ENCODE measurements around the gene EML4. TPM values are rescaled to one million over a fixed set of nuclear protein-coding genes. Genes with fewer than 3 reads are reported as not detected.

EML4 gene
- total and polyA plus RNA-seq, 9 of the 15 experiments (the other 6 are each of a cell fraction or from before 2014, with no cell fraction given): 14.7 to 48.3 (median 36.5) TPM

- no peak overlapping the region for H3K27ac ChIP-seq (ENCODE audit: extremely low read depth, low read depth, low read length)
- TF ChIP-seq MCM2 (IDR thresholded peaks at IDR 0.05; ENCODE audit: low read depth) (no peak), USF1 (CRISPR knock-in tag; IDR thresholded peaks at IDR 0.05) (no peak), HES1 (IDR thresholded peaks at IDR 0.05; ENCODE audit: low read depth) (no peak), ATF6 (CRISPR knock-in tag; IDR thresholded peaks at IDR 0.05) (no peak), ZKSCAN8 (CRISPR knock-in tag; IDR thresholded peaks at IDR 0.05) (no peak), PHB2 (IDR thresholded peaks at IDR 0.05; ENCODE audit: low read depth) (no peak)
- intact Hi-C loops (cut with micrococcal nuclease) (no loop called here), in situ Hi-C loops (cut with MboI) (no loop called here)
- peaks cover 6 to 12% of the 10 kb centered on the region in 2 experiments; a peak in 2 of 5 replicates for H3K27me3 ChIP-seq (ENCODE audit: control insufficient read depth in 2 of 2, insufficient read depth in 2 of 2, low read length in 2 of 2)
- BruUV-seq (replicated peaks): no TSS peak
- POLR2A ChIA-PET: interaction anchor here (0.6 kb wide), 2 partner anchors 46 to 58 kb away, joined by 3 to 4 read pairs; no protein-coding TSS in a partner anchor
- no peak overlapping the region for H3K9ac ChIP-seq (ENCODE audit: insufficient read depth in 1 of 2, low read depth in 2 of 2, low read length in 2 of 2)
- H3K9me1 ChIP-seq (ENCODE audit: control insufficient read depth, insufficient read depth, low read length): no peaks in the 10 kb centered on the region
- no peaks in the 10 kb centered on the region for H4K20me1 ChIP-seq (replicated peaks; ENCODE audit: control insufficient read depth, insufficient read depth, low read length)
- H3K4me1 ChIP-seq (replicated peaks in 1 of 2; ENCODE audit: control insufficient read depth in 2 of 2, insufficient read depth in 2 of 2, low read length in 2 of 2): peaks cover 1% of the 10 kb centered on the region in 2 experiments; a peak in 3 of 5 replicates
- H3K9me3 ChIP-seq (replicated peaks; ENCODE audit: control insufficient read depth, insufficient read depth, low read depth, low read length): peaks cover 2% of the 10 kb centered on the region; the same call in 1 of the 2 replicates
- CTCF ChIA-PET (ENCODE audit: low intra/inter-chr PET ratio): no interaction called here
- H3K4me2 ChIP-seq (ENCODE audit: insufficient read depth, low read length): no peak overlapping the region
- H3K36me3 ChIP-seq (ENCODE audit: control insufficient read depth, insufficient read depth, low read length): no peaks in the 10 kb centered on the region
- no peak overlapping the region for H2AFZ ChIP-seq (ENCODE audit: low read depth, low read length)
- DNase-seq (ENCODE audit: extremely low read depth in 1 of 4, low spot score in 3 of 4): no peak
- no peak for FAIRE-seq
- no peaks in the 10 kb centered on the region for H3K79me2 ChIP-seq (ENCODE audit: control insufficient read depth, insufficient read depth, low read length)
- peak; percentile 29; the same call in 2 of the 3 replicates for ATAC-seq
- no peak overlapping the region for H3K4me3 ChIP-seq
- 6% methylated on average over 8 of the region's 8 CpGs for WGBS (ENCODE audit: insufficient coverage, low coverage, missing lambda C conversion rate)
Observed at GRCh38 chr2:42163444-42164045, 5.6 kb upstream of the EML4 start.
